Measurements from ENCODE around the gene FBN1.

FBN1 gene

GRCh38 chr15:48427479-48427878 is 218.0 kb downstream of the FBN1 start:
- Histone ChIP-seq H3K9me3 (ENCODE audit: control insufficient read depth, insufficient read depth, low read length) (no peaks in the 10 kb centered on the region), H3K4me1 (ENCODE audit: control insufficient read depth, insufficient read depth, low read length) (no peaks in the 10 kb centered on the region), H3K9ac (ENCODE audit: low read depth, low read length) (no peak overlapping the region), H3K4me3 (ENCODE audit: low read depth, low read length) (no peak overlapping the region), H3K36me3 (ENCODE audit: control insufficient read depth, insufficient read depth, low read length) (no peaks in the 10 kb centered on the region), H3K27me3 (ENCODE audit: control insufficient read depth, insufficient read depth, low read length) (no peaks in the 10 kb centered on the region)

DNA sequence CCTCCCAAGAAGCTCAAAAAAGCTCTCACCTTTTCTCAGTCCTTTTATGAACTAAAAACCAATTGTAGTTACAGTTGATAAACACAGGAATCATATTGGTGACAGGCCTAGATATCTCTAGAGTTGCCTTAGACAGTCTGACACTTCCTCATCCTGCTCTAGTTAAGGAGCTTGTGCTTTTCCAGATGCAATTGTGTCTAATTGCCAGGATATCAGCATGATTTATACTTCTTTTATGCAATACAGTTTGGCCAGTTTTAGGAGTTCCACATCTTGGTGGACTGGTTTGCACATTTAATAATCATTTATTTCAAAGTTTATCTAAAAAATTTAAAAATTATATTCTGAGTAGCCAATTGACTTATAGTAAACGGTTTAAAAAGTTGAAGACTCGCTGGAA is 218.6 kb downstream of the FBN1 start:
- Histone ChIP-seq H3K4me1 (ENCODE audit: control insufficient read depth, insufficient read depth, low read length) (peaks cover under 1% of the 10 kb centered on the region), H3K4me3 (ENCODE audit: low read depth, low read length) (no peak overlapping the region), H3K9me3 (ENCODE audit: control insufficient read depth, insufficient read depth, low read length) (no peaks in the 10 kb centered on the region), H3K36me3 (ENCODE audit: control insufficient read depth, insufficient read depth, low read length) (no peaks in the 10 kb centered on the region), H3K27me3 (ENCODE audit: control insufficient read depth, insufficient read depth, low read length) (no peaks in the 10 kb centered on the region), H3K9ac (ENCODE audit: low read depth, low read length) (no peak overlapping the region)

- peaks cover 8% of the 10 kb centered on the region for H3K4me1 ChIP-seq (ENCODE audit: control insufficient read depth, insufficient read depth, low read length)
- H3K9me3 ChIP-seq (ENCODE audit: control insufficient read depth, insufficient read depth, low read length): no peaks in the 10 kb centered on the region
- no peak overlapping the region for H3K4me3 ChIP-seq (ENCODE audit: low read depth, low read length)
- H3K9ac ChIP-seq (ENCODE audit: low read depth, low read length): no peak overlapping the region
- no peaks in the 10 kb centered on the region for H3K36me3 ChIP-seq (ENCODE audit: control insufficient read depth, insufficient read depth, low read length)
- no peaks in the 10 kb centered on the region for H3K27me3 ChIP-seq (ENCODE audit: control insufficient read depth, insufficient read depth, low read length)
Measured at GRCh38 chr15:48426044-48426443, 219.5 kb downstream of the FBN1 start.

- H3K27me3 ChIP-seq (ENCODE audit: control insufficient read depth, insufficient read depth, low read length): no peaks in the 10 kb centered on the region
- peaks cover 8% of the 10 kb centered on the region for H3K4me1 ChIP-seq (ENCODE audit: control insufficient read depth, insufficient read depth, low read length)
- no peak overlapping the region for H3K9ac ChIP-seq (ENCODE audit: low read depth, low read length)
- H3K9me3 ChIP-seq (ENCODE audit: control insufficient read depth, insufficient read depth, low read length): no peaks in the 10 kb centered on the region
- no peak overlapping the region for H3K4me3 ChIP-seq (ENCODE audit: low read depth, low read length)
- H3K36me3 ChIP-seq (ENCODE audit: control insufficient read depth, insufficient read depth, low read length): no peaks in the 10 kb centered on the region
Measured at GRCh38 chr15:48425051-48425450, 220.5 kb downstream of the FBN1 start.

GRCh38 chr15:48423896-48424475 is 221.5 kb downstream of the FBN1 start:
- no peaks in the 10 kb centered on the region for H3K36me3 ChIP-seq (ENCODE audit: control insufficient read depth, insufficient read depth, low read length)
- H3K4me1 ChIP-seq (ENCODE audit: control insufficient read depth, insufficient read depth, low read length): peaks cover 8% of the 10 kb centered on the region
- no peaks in the 10 kb centered on the region for H3K27me3 ChIP-seq (ENCODE audit: control insufficient read depth, insufficient read depth, low read length)
- H3K4me3 ChIP-seq (ENCODE audit: low read depth, low read length): no peak overlapping the region
- no peak overlapping the region for H3K9ac ChIP-seq (ENCODE audit: low read depth, low read length)
- H3K9me3 ChIP-seq (ENCODE audit: control insufficient read depth, insufficient read depth, low read length): no peaks in the 10 kb centered on the region

- H3K9ac ChIP-seq (ENCODE audit: low read depth, low read length): no peak overlapping the region
- H3K27me3 ChIP-seq (ENCODE audit: control insufficient read depth, insufficient read depth, low read length): no peaks in the 10 kb centered on the region
- no peaks in the 10 kb centered on the region for H3K9me3 ChIP-seq (ENCODE audit: control insufficient read depth, insufficient read depth, low read length)
- no peaks in the 10 kb centered on the region for H3K36me3 ChIP-seq (ENCODE audit: control insufficient read depth, insufficient read depth, low read length)
- peaks cover 8% of the 10 kb centered on the region for H3K4me1 ChIP-seq (ENCODE audit: control insufficient read depth, insufficient read depth, low read length)
- no peak overlapping the region for H3K4me3 ChIP-seq (ENCODE audit: low read depth, low read length)
Measured at GRCh38 chr15:48423342-48423741, 222.2 kb downstream of the FBN1 start.

GRCh38 chr15:48422401-48422800 is 223.1 kb downstream of the FBN1 start:
- no peak overlapping the region for H3K4me3 ChIP-seq (ENCODE audit: low read depth, low read length)
- H3K27me3 ChIP-seq (ENCODE audit: control insufficient read depth, insufficient read depth, low read length): no peaks in the 10 kb centered on the region
- no peaks in the 10 kb centered on the region for H3K9me3 ChIP-seq (ENCODE audit: control insufficient read depth, insufficient read depth, low read length)
- no peak overlapping the region for H3K9ac ChIP-seq (ENCODE audit: low read depth, low read length)
- H3K4me1 ChIP-seq (ENCODE audit: control insufficient read depth, insufficient read depth, low read length): peaks cover 8% of the 10 kb centered on the region
- no peaks in the 10 kb centered on the region for H3K36me3 ChIP-seq (ENCODE audit: control insufficient read depth, insufficient read depth, low read length)

DNA sequence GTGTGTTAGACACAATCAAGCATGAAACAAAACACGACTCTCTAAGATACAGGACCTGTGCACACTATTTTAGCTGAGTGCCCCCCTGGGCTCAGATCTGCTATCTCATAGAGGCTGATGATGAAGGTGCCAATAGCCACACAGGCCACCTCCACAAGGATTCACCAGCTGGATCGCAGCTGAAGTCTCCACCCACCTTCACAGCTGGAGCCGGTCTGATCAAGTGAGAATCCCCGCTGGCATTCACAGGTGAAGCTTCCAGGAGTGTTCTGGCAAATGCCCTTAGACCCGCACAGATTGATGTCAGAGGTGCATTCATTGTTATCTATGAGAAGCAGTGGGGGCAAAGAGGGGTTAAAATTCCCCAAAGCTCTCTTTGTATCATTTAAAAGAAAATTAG is 224.1 kb downstream of the FBN1 start:
- no peak overlapping the region for H3K4me3 ChIP-seq (ENCODE audit: low read depth, low read length)
- H3K9me3 ChIP-seq (ENCODE audit: control insufficient read depth, insufficient read depth, low read length): no peaks in the 10 kb centered on the region
- no peaks in the 10 kb centered on the region for H3K36me3 ChIP-seq (ENCODE audit: control insufficient read depth, insufficient read depth, low read length)
- H3K9ac ChIP-seq (ENCODE audit: low read depth, low read length): no peak overlapping the region
- H3K27me3 ChIP-seq (ENCODE audit: control insufficient read depth, insufficient read depth, low read length): no peaks in the 10 kb centered on the region
- H3K4me1 ChIP-seq (ENCODE audit: control insufficient read depth, insufficient read depth, low read length): peaks cover 8% of the 10 kb centered on the region

- Histone ChIP-seq H3K9me3 (ENCODE audit: control insufficient read depth, insufficient read depth, low read length) (no peaks in the 10 kb centered on the region), H3K27me3 (ENCODE audit: control insufficient read depth, insufficient read depth, low read length) (no peaks in the 10 kb centered on the region), H3K36me3 (ENCODE audit: control insufficient read depth, insufficient read depth, low read length) (no peaks in the 10 kb centered on the region), H3K4me3 (ENCODE audit: low read depth, low read length) (no peak overlapping the region), H3K4me1 (ENCODE audit: control insufficient read depth, insufficient read depth, low read length) (peaks cover 8% of the 10 kb centered on the region), H3K9ac (ENCODE audit: low read depth, low read length) (no peak overlapping the region)
Measured at GRCh38 chr15:48419896-48420295, 225.6 kb downstream of the FBN1 start.

DNA sequence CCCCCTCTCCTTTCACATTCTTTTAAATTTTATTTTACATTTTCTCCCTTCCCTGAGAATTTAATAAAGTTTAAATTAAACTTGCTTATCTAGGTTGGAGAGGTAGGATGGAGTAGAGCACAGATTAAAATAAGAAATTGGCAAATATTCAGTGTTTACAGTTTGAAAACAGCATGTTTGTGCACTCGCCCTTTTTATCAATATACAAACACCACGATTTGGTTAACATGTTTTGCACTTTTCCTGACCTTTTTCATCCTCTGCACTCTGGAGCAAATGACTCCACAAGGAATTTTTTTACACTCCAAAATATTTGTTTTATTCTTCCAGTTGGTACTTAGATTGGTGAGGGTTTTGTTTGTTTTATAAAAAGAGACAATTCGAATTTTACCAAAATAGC is 227.2 kb downstream of the FBN1 start:
- no peaks in the 10 kb centered on the region for H3K9me3 ChIP-seq (ENCODE audit: control insufficient read depth, insufficient read depth, low read length)
- H3K36me3 ChIP-seq (ENCODE audit: control insufficient read depth, insufficient read depth, low read length): no peaks in the 10 kb centered on the region
- peaks cover 8% of the 10 kb centered on the region for H3K4me1 ChIP-seq (ENCODE audit: control insufficient read depth, insufficient read depth, low read length)
- H3K9ac ChIP-seq (ENCODE audit: low read depth, low read length): no peak overlapping the region
- H3K27me3 ChIP-seq (ENCODE audit: control insufficient read depth, insufficient read depth, low read length): no peaks in the 10 kb centered on the region
- no peak overlapping the region for H3K4me3 ChIP-seq (ENCODE audit: low read depth, low read length)

GRCh38 chr15:48416301-48416700 is 229.2 kb downstream of the FBN1 start:
- Histone ChIP-seq H3K4me1 (ENCODE audit: control insufficient read depth, insufficient read depth, low read length) (peaks cover under 1% of the 10 kb centered on the region), H3K9me3 (ENCODE audit: control insufficient read depth, insufficient read depth, low read length) (no peaks in the 10 kb centered on the region), H3K27me3 (ENCODE audit: control insufficient read depth, insufficient read depth, low read length) (no peaks in the 10 kb centered on the region), H3K36me3 (ENCODE audit: control insufficient read depth, insufficient read depth, low read length) (no peaks in the 10 kb centered on the region), H3K4me3 (ENCODE audit: low read depth, low read length) (no peak overlapping the region), H3K9ac (ENCODE audit: low read depth, low read length) (no peak overlapping the region)

GRCh38 chr15:48415036-48415886 is 230.2 kb downstream of the FBN1 start:
- Histone ChIP-seq H3K4me1 (ENCODE audit: control insufficient read depth, insufficient read depth, low read length) (no peaks in the 10 kb centered on the region), H3K9ac (ENCODE audit: low read depth, low read length) (no peak overlapping the region), H3K36me3 (ENCODE audit: control insufficient read depth, insufficient read depth, low read length) (no peaks in the 10 kb centered on the region), H3K4me3 (ENCODE audit: low read depth, low read length) (no peak overlapping the region), H3K9me3 (ENCODE audit: control insufficient read depth, insufficient read depth, low read length) (no peaks in the 10 kb centered on the region), H3K27me3 (ENCODE audit: control insufficient read depth, insufficient read depth, low read length) (no peaks in the 10 kb centered on the region)

Data from iPS-15b (cell line).